ENCODE results near the gene FGF3. TPM values are rescaled to one million over a fixed set of nuclear protein-coding genes. Genes with fewer than 3 reads are reported as not detected.

Gene FGF3
- total RNA-seq, 1 donor from 2014 or later: not detected

GRCh38 chr11:69799097-69799496 lies 20.1 kb downstream of the FGF3 start:
- no peak overlapping the region for H3K27ac ChIP-seq (ENCODE audit: low read depth, low read length)
- H3K4me1 Mint-ChIP-seq (ENCODE audit: low read depth, unreplicated experiment): no peaks in the 10 kb centered on the region
- peaks cover 21% of the 10 kb centered on the region for H3K27me3 Mint-ChIP-seq (ENCODE audit: low read depth, unreplicated experiment)
- no peaks in the 10 kb centered on the region for H3K4me1 ChIP-seq (ENCODE audit: insufficient read depth, low read length)
- TF ChIP-seq EZH2 (IDR thresholded peaks at IDR 0.05; ENCODE audit: insufficient read depth, low read length): no peak
- no peak for TF ChIP-seq CTCF (IDR thresholded peaks at IDR 0.05; ENCODE audit: insufficient read depth, low read depth, low read length)
- DNase-seq (ENCODE audit: low read depth) (no peak), FAIRE-seq (no peak)
- H3K9ac ChIP-seq (ENCODE audit: low read length): no peak overlapping the region
- no peaks in the 10 kb centered on the region for H3K36me3 ChIP-seq (ENCODE audit: insufficient read depth, low read length)
- no peaks in the 10 kb centered on the region for H3K79me2 ChIP-seq (ENCODE audit: insufficient read depth, low read length)
- peaks cover 5% of the 10 kb centered on the region for H3K27me3 ChIP-seq (ENCODE audit: insufficient read depth, low read length)
- no peaks in the 10 kb centered on the region for H4K20me1 ChIP-seq (ENCODE audit: insufficient read depth, low read length)
- H3K4me3 Mint-ChIP-seq (ENCODE audit: unreplicated experiment): no peak overlapping the region
- no peak overlapping the region for H3K4me3 ChIP-seq (ENCODE audit: insufficient read depth, low read depth, low read length)
- no peaks in the 10 kb centered on the region for H3K36me3 Mint-ChIP-seq (ENCODE audit: low read depth, unreplicated experiment)
- no peaks in the 10 kb centered on the region for H3K9me3 ChIP-seq (ENCODE audit: insufficient read depth, low read depth, low read length)
- H3K9me3 Mint-ChIP-seq (ENCODE audit: unreplicated experiment): peaks cover 3% of the 10 kb centered on the region
- H3K4me2 ChIP-seq (ENCODE audit: low read length): no peak overlapping the region
- no peak overlapping the region for H3K27ac Mint-ChIP-seq (ENCODE audit: unreplicated experiment)
- no peak overlapping the region for H2AFZ ChIP-seq (ENCODE audit: low read depth, low read length)

GRCh38 chr11:69797737-69798528 lies 21.3 kb downstream of the FGF3 start:
- H3K36me3 ChIP-seq (ENCODE audit: insufficient read depth, low read length): no peaks in the 10 kb centered on the region
- H3K27me3 ChIP-seq (ENCODE audit: insufficient read depth, low read length): peaks cover 2% of the 10 kb centered on the region
- Mint-ChIP-seq H3K36me3 (ENCODE audit: low read depth, unreplicated experiment) (peaks cover 1% of the 10 kb centered on the region), H3K27ac (ENCODE audit: unreplicated experiment) (no peak overlapping the region), H3K9me3 (ENCODE audit: unreplicated experiment) (peaks cover 3% of the 10 kb centered on the region), H3K4me1 (ENCODE audit: low read depth, unreplicated experiment) (no peaks in the 10 kb centered on the region), H3K4me3 (ENCODE audit: unreplicated experiment) (no peak overlapping the region), H3K27me3 (ENCODE audit: low read depth, unreplicated experiment) (peaks cover 21% of the 10 kb centered on the region)
- H3K79me2 ChIP-seq (ENCODE audit: insufficient read depth, low read length): no peaks in the 10 kb centered on the region
- DNase-seq (ENCODE audit: low read depth): no peak
- H3K4me3 ChIP-seq (ENCODE audit: insufficient read depth, low read depth, low read length): no peak overlapping the region
- H3K9ac ChIP-seq (ENCODE audit: low read length): no peak overlapping the region
- no peak overlapping the region for H2AFZ ChIP-seq (ENCODE audit: low read depth, low read length)
- no peak overlapping the region for H3K4me2 ChIP-seq (ENCODE audit: low read length)
- TF ChIP-seq EZH2 (IDR thresholded peaks at IDR 0.05; ENCODE audit: insufficient read depth, low read length) (no peak), CTCF (IDR thresholded peaks at IDR 0.05; ENCODE audit: insufficient read depth, low read depth, low read length) (no peak)
- H3K27ac ChIP-seq (ENCODE audit: low read depth, low read length): no peak overlapping the region
- FAIRE-seq: no peak
- no peaks in the 10 kb centered on the region for H4K20me1 ChIP-seq (ENCODE audit: insufficient read depth, low read length)
- no peaks in the 10 kb centered on the region for H3K4me1 ChIP-seq (ENCODE audit: insufficient read depth, low read length)
- no peaks in the 10 kb centered on the region for H3K9me3 ChIP-seq (ENCODE audit: insufficient read depth, low read depth, low read length)

GRCh38 chr11:69797156-69797555 lies 22.1 kb downstream of the FGF3 start:
- Histone ChIP-seq H3K4me1 (ENCODE audit: insufficient read depth, low read length) (no peaks in the 10 kb centered on the region), H3K79me2 (ENCODE audit: insufficient read depth, low read length) (no peaks in the 10 kb centered on the region), H3K27ac (ENCODE audit: low read depth, low read length) (no peak overlapping the region), H3K36me3 (ENCODE audit: insufficient read depth, low read length) (no peaks in the 10 kb centered on the region), H3K4me2 (ENCODE audit: low read length) (no peak overlapping the region), H4K20me1 (ENCODE audit: insufficient read depth, low read length) (no peaks in the 10 kb centered on the region), H3K9ac (ENCODE audit: low read length) (no peak overlapping the region), H3K9me3 (ENCODE audit: insufficient read depth, low read depth, low read length) (no peaks in the 10 kb centered on the region), H2AFZ (ENCODE audit: low read depth, low read length) (no peak overlapping the region), H3K4me3 (ENCODE audit: insufficient read depth, low read depth, low read length) (no peak overlapping the region), H3K27me3 (ENCODE audit: insufficient read depth, low read length) (peaks cover 2% of the 10 kb centered on the region)
- DNase-seq (ENCODE audit: low read depth) (no peak), FAIRE-seq (no peak)
- Mint-ChIP-seq H3K36me3 (ENCODE audit: low read depth, unreplicated experiment) (peaks cover 2% of the 10 kb centered on the region), H3K27ac (ENCODE audit: unreplicated experiment) (no peak overlapping the region), H3K9me3 (ENCODE audit: unreplicated experiment) (peaks cover 3% of the 10 kb centered on the region), H3K4me3 (ENCODE audit: unreplicated experiment) (no peak overlapping the region), H3K4me1 (ENCODE audit: low read depth, unreplicated experiment) (no peaks in the 10 kb centered on the region), H3K27me3 (ENCODE audit: low read depth, unreplicated experiment) (peaks cover 16% of the 10 kb centered on the region)
- TF ChIP-seq CTCF (IDR thresholded peaks at IDR 0.05; ENCODE audit: insufficient read depth, low read depth, low read length) (no peak), EZH2 (IDR thresholded peaks at IDR 0.05; ENCODE audit: insufficient read depth, low read length) (no peak)

All from astrocyte (in vitro differentiated cells and primary cell).